OCI-LY1 (cell line): ENCODE measurements around the gene CFL1.
"Not testable (repeated sequence)": the region's sequence is repeated elsewhere in the genome, so short reads cannot be mapped to it uniquely, and the experiment has no call there.

Experiments used
- H2AFZ ChIP-seq: fragments of 200-600 bp; sonication (generic), shearing (Covaris generic); 2 replicates; pipeline ENCODE4 v1.6.0; 2014; ENCODE audit warnings: antibody characterized with exemption, mild to moderate bottlenecking, low read length
- H3F3A ChIP-seq: fragments of 200-600 bp; sonication (generic), shearing (Covaris generic); 2 replicates; pipeline ENCODE4 v1.6.0; 2014; ENCODE audit warnings: mild to moderate bottlenecking, antibody characterized with exemption, low read length, moderate library complexity; ENCODE audit not compliant: insufficient read depth
- H3K27ac ChIP-seq: fragments of 200-600 bp; sonication (generic); 2 replicates; pipeline ENCODE4 v1.5.1; 2014; ENCODE audit warnings: low read length, mixed run types, mild to moderate bottlenecking, low read depth; ENCODE audit not compliant: poor library complexity, severe bottlenecking
- H3K27me3 ChIP-seq: fragments of 200-600 bp; sonication (generic); 2 replicates; pipeline ENCODE4 v1.6.0; 2014; ENCODE audit warnings: antibody characterized with exemption, mild to moderate bottlenecking, low read length, moderate library complexity; ENCODE audit not compliant: insufficient read depth
- H3K36me3 ChIP-seq: fragments of 200-600 bp; sonication (generic); 2 replicates; pipeline ENCODE4 v1.6.1; 2014; ENCODE audit warnings: mild to moderate bottlenecking, antibody characterized with exemption, low read length, moderate library complexity, mixed read lengths; ENCODE audit not compliant: insufficient read depth
- H3K4me1 ChIP-seq: fragments of 200-600 bp; sonication (generic); 2 replicates; pipeline ENCODE4 v1.5.1; 2014; ENCODE audit warnings: mild to moderate bottlenecking, low read length, moderate library complexity; ENCODE audit not compliant: insufficient read depth, severe bottlenecking
- H3K4me2 ChIP-seq: fragments of 200-600 bp; sonication (generic), shearing (Covaris generic); 2 replicates; pipeline ENCODE4 v1.6.1; 2014; ENCODE audit warnings: low read length
- H3K4me3 ChIP-seq: fragments of 200-600 bp; sonication (generic); 2 replicates; pipeline ENCODE4 v1.5.1; 2014; ENCODE audit warnings: low read length, low read depth, mild to moderate bottlenecking, mixed read lengths; ENCODE audit not compliant: poor library complexity, severe bottlenecking
- H3K79me2 ChIP-seq: fragments of 200-600 bp; shearing (Covaris generic); 2 replicates; pipeline ENCODE4 v1.6.1; 2016; ENCODE audit warnings: mixed run types, low read length, mixed read lengths; ENCODE audit not compliant: insufficient read depth
- H3K9ac ChIP-seq: fragments of 200-600 bp; sonication (generic), shearing (Covaris generic); 2 replicates; pipeline ENCODE4 v1.6.1; 2014; ENCODE audit warnings: mild to moderate bottlenecking, low read length, mixed read lengths
- H3K9me2 ChIP-seq: fragments of 200-600 bp; sonication (generic), shearing (Covaris generic); 2 replicates; pipeline ENCODE4 v1.6.1; 2014; ENCODE audit warnings: low read depth, mild to moderate bottlenecking, low read length, mixed read lengths
- H3K9me3 ChIP-seq: fragments of 200-600 bp; shearing (Covaris generic); 2 replicates; pipeline ENCODE4 v1.6.1; 2014; ENCODE audit warnings: low read length, mixed read lengths
- H4K20me1 ChIP-seq: fragments of 200-600 bp; sonication (generic), shearing (Covaris generic); 2 replicates; pipeline ENCODE4 v1.6.0; 2016; ENCODE audit warnings: mild to moderate bottlenecking, low read length; ENCODE audit not compliant: insufficient read depth
- EZH2 ChIP-seq: fragments of 200-600 bp; sonication (generic), shearing (Covaris generic); IDR thresholded peaks from 2 replicates; pipeline ENCODE4 v1.8.0; 2017; ENCODE audit warnings: borderline replicate concordance, mixed run types, mild to moderate bottlenecking, antibody characterized with exemption, low read length, moderate library complexity, mixed read lengths
- TF ChIP-seq, protein P1 (sequence below): fragments of 200-600 bp; sonication (generic), shearing (Covaris generic); IDR thresholded peaks from 2 replicates; pipeline ENCODE4 v1.5.1; 2017; ENCODE audit warnings: mild to moderate bottlenecking, antibody characterized with exemption, low read length, moderate library complexity, mixed read lengths

CFL1 gene

DNA sequence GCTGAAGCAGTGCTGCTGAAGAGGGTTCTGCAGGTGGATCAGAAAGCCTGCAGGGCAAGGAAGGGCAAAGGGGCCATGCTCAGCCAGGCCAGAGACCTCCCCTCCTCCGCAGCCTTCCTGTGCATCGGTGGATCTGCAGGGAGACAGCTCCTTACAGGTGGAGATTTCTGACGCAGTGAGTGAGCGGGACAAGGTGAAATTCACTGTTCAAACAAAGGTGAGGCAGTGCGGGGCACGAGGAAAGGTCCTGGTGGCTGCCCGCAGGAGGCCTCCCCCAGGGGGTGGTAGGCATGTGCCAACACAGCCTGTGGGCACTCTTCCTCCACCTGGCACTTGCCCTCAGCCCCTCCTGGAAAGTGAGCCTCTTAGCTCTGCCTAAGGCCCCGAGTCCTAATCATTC is 8.6 kb downstream of the CFL1 start:
- Histone ChIP-seq H3K27ac (no peak overlapping the region), H3K4me3 (no peak overlapping the region), H3K4me1 (no peaks in the 10 kb centered on the region), H3K27me3 (no peaks in the 10 kb centered on the region), H3K36me3 (peaks cover 35% of the 10 kb centered on the region), H4K20me1 (no peaks in the 10 kb centered on the region; the same call in 1 of the 2 replicates), H3K9me2 (no peaks in the 10 kb centered on the region), H3K9ac (no peak overlapping the region), H3K79me2 (no peaks in the 10 kb centered on the region), H3F3A (no peaks in the 10 kb centered on the region), H2AFZ (no peak overlapping the region), H3K9me3 (no peaks in the 10 kb centered on the region), H3K4me2 (no peak overlapping the region)
- no peak for TF ChIP-seq EZH2
- TF ChIP-seq, protein P1, sequence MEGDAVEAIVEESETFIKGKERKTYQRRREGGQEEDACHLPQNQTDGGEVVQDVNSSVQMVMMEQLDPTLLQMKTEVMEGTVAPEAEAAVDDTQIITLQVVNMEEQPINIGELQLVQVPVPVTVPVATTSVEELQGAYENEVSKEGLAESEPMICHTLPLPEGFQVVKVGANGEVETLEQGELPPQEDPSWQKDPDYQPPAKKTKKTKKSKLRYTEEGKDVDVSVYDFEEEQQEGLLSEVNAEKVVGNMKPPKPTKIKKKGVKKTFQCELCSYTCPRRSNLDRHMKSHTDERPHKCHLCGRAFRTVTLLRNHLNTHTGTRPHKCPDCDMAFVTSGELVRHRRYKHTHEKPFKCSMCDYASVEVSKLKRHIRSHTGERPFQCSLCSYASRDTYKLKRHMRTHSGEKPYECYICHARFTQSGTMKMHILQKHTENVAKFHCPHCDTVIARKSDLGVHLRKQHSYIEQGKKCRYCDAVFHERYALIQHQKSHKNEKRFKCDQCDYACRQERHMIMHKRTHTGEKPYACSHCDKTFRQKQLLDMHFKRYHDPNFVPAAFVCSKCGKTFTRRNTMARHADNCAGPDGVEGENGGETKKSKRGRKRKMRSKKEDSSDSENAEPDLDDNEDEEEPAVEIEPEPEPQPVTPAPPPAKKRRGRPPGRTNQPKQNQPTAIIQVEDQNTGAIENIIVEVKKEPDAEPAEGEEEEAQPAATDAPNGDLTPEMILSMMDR = no peak

DNA sequence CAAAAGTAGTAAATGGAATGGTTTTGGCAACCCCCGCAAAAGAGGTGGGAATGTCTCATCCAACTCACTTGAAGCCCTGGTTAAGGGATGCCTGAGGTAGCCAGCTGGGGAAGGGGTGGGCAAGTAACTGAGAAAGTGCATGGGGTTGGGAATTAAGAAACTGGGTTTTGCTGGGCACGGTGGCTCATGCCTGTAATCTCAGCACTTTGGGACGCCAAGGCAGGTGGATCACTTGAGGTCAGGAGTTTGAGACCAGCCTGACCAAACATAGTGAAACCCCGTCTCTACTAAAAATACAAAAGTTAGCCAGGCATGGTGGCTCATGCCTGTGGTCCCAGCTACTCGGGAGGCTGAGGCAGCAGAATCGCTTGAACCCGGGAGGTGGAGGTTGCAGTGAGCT is 9.3 kb downstream of the CFL1 start:
- H2AFZ ChIP-seq, H3K9me3 ChIP-seq, H3K9me2 ChIP-seq, H3K4me3 ChIP-seq, H4K20me1 ChIP-seq, H3K27ac ChIP-seq, H3K4me1 ChIP-seq, H3K79me2 ChIP-seq, H3K27me3 ChIP-seq, H3K9ac ChIP-seq, H3K4me2 ChIP-seq, H3F3A ChIP-seq: not testable (repeated sequence)
- H3K36me3 ChIP-seq = peaks cover 28% of the 10 kb centered on the region

DNA sequence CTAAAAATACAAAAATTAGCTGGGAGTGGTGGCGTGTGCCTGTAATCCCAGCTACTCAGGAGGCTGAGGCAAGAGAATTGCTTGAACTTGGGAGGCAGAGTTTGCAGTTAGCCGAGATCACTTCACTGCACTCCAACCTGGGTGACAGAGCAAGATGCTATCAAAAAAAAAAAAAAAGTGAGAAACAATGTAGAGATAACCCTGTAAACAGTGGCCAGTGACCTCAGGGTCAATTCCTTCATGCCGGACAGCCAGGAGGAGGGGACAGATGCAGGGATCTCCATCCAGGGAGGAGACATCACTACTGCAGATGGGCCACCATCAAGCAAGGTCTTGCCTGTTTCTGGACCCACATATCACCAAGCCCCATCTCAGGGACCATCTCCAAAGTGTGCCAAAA is 10.2 kb downstream of the CFL1 start:
- Histone ChIP-seq H3F3A (no peaks in the 10 kb centered on the region), H3K27ac (no peak overlapping the region), H3K4me3 (no peak overlapping the region), H3K9ac (no peak overlapping the region), H4K20me1 (no peaks in the 10 kb centered on the region), H3K4me1 (no peaks in the 10 kb centered on the region), H3K27me3 (no peaks in the 10 kb centered on the region), H2AFZ (no peak overlapping the region), H3K79me2 (no peaks in the 10 kb centered on the region), H3K36me3 (peaks cover 19% of the 10 kb centered on the region), H3K4me2 (no peak overlapping the region), H3K9me3 (no peaks in the 10 kb centered on the region), H3K9me2 (no peaks in the 10 kb centered on the region)
- TF ChIP-seq, protein P1 = no peak
- TF ChIP-seq EZH2 = no peak

DNA sequence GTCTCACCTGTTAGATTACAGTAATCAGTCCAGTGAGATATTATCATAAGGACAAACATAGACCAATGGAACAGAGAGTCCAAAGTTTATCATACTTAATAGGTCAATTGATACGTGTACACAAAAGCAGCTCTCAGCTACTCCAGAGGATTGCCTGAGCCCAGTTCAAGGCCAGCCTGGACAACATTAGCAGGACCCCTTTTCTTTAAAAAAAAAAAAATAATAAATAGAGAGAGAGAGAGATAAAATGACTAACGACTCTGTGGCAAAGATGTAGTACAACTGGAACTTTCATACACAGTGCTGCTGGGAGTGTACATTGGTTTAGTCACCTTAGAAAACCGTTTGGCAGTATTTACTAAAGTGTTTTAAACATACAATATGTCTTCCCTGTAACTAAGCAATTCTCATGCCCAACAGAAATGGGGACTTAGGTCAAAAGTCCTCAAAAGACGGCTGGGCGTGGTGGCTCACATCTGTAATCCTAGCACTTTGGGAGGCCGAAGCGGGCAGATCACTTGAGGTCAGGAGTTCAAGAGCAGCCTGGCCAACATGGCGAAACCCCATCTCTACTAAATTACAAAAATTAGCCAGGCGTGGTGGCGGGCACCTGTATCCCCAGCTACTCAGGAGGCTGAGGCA is 13.6 kb downstream of the CFL1 start:
- no peak overlapping the region for H3K27ac ChIP-seq
- H3K79me2 ChIP-seq = no peaks in the 10 kb centered on the region
- H3K27me3 ChIP-seq = no peaks in the 10 kb centered on the region
- H3K9me2 ChIP-seq = no peaks in the 10 kb centered on the region
- no peak overlapping the region for H3K4me3 ChIP-seq
- TF ChIP-seq EZH2 = no peak
- TF ChIP-seq, protein P1 = no peak
- H2AFZ ChIP-seq = no peak overlapping the region
- no peaks in the 10 kb centered on the region for H3K36me3 ChIP-seq
- H3K4me1 ChIP-seq = no peaks in the 10 kb centered on the region
- H4K20me1 ChIP-seq = no peaks in the 10 kb centered on the region
- H3K9me3 ChIP-seq = no peaks in the 10 kb centered on the region
- no peak overlapping the region for H3K4me2 ChIP-seq
- H3K9ac ChIP-seq = no peak overlapping the region
- H3F3A ChIP-seq = no peaks in the 10 kb centered on the region
